GM19324 (cell line): ENCODE measurements around the gene GRIN1.

Experiments used
- ATAC-seq: cut with Tn5 transposase; IDR thresholded peaks from one replicate; pipeline ENCODE4 v1.9.1; 2021; ENCODE audit warnings: mild to moderate bottlenecking, moderate library complexity; ENCODE audit not compliant: unreplicated experiment, low FRiP score

Gene GRIN1

DNA sequence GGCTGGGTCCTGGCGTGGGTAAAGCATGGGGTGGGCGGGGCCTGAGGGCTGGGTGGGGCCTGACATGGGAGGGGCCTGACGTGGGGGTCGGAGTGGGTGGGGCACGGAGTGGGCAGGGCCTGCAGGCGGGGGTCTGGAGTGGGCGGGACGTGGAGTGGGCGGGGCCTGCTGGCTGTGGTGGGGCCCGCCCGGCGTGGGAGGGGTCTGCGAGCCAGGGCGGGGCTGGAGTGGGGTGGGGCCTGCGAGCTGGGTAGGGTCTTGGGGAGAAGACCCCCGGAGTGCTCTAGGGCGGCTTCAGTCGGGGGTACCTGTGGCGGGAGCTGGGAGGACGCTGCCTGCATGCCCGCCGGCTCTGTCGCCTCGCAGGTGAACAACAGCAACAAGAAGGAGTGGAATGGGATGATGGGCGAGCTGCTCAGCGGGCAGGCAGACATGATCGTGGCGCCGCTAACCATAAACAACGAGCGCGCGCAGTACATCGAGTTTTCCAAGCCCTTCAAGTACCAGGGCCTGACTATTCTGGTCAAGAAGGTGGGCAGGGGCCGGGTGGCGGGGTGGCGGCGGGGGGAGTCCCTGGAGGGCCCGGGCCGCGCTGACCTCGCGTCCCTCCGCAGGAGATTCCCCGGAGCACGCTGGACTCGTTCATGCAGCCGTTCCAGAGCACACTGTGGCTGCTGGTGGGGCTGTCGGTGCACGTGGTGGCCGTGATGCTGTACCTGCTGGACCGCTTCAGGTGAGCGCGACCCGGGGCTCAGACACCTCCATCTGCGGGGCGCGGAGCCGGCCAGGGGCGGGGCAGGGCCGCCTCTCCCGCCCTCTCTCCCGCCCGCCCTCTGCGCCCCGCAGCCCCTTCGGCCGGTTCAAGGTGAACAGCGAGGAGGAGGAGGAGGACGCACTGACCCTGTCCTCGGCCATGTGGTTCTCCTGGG is 22.9 kb downstream of the GRIN1 start:
- ATAC-seq = no peak

DNA sequence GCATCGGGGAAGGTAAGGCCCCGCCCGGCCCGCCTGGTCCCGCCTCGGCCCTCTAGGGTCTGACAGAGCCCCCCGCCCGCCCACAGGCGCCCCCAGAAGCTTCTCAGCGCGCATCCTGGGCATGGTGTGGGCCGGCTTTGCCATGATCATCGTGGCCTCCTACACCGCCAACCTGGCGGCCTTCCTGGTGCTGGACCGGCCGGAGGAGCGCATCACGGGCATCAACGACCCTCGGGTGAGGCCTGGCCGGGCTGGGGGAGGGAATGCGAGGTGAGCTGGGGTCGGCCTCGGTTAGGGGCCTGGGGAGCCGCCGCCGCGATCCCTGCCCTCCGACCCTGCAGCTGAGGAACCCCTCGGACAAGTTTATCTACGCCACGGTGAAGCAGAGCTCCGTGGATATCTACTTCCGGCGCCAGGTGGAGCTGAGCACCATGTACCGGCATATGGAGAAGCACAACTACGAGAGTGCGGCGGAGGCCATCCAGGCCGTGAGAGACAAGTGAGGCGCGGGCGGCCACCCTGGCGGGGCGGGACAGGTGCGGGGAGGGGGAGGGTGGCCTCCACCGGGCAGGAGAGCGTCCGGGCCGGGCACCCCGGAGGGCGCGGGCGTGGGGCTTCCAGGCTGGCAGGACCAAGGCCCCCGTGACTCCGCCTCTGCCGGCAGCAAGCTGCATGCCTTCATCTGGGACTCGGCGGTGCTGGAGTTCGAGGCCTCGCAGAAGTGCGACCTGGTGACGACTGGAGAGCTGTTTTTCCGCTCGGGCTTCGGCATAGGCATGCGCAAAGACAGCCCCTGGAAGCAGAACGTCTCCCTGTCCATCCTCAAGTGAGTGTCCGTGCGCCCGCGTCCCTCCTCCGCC is 23.8 kb downstream of the GRIN1 start:
- no peak for ATAC-seq

DNA sequence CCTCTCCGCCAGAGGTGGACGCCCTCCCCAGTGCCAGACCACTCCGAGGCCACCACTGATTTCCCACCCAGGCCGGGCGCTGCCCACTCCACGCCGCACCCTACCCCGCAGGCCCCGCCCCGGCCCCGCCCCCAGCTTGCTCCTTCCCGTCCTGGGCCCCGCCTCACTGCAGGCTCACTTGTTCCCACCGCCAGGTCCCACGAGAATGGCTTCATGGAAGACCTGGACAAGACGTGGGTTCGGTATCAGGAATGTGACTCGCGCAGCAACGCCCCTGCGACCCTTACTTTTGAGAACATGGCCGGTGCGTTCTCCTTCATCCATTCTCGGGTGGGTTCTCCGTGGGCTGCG is 24.4 kb downstream of the GRIN1 start:
- ATAC-seq = no peak

DNA sequence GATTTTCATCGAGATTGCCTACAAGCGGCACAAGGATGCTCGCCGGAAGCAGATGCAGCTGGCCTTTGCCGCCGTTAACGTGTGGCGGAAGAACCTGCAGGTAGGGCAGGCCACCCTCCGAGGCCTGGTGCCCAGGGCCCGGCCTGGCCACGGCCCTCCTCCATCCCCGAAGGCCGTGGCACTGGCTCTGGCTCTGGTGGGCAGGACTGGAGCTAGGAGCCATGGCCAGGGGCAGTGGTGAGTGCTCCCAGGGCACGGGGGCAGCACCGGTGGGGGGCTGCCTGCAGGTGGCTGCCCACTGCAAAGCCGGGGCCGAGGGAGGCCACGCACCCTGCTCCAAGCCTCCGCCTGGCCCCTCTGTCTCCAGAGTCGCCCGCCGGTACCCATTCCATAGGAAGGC is 24.9 kb downstream of the GRIN1 start:
- ATAC-seq = no peak

DNA sequence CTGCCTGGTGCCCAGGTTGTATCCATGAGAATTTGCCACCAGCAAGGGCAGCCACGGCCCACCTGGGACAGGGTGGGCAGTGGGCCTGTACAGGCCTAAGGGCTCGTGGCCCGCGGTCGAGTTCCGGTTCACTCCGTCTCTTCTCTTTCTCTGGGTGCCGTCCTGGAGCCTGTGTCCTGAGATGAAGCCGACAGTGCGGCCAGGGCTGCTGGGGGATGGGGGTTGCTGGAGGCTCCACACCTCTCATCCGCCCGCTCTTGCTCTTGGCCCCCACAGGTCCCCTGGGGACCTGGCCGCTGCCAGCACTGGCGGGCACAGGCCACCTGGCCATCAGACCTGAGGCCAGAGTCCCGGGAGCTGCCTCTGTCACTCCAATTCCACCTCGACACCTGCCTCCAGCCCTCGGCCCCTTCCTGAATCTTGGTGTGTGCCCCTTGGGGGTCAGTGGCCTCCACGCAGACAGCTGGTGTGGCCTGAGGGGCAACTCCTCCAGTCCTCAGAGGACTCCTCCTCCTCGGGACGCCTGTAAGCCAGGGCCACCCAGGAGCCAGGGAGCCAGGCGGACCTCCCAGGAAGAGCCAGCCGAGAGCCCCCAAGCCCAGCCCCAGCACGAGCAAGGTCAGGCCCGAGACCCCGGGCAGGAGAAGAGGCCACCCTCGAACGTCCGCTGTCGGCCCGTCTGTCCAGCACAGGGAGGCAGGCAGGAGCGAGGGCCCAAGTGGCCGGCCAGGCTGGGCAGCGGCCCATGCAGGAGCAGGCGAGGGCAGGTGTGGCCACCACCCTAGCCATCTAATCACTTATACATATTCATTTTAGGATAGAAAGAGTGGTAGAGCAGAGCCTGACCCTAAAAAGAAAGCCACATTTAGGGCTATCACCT is 25.7 kb downstream of the GRIN1 start:
- ATAC-seq = no peak

DNA sequence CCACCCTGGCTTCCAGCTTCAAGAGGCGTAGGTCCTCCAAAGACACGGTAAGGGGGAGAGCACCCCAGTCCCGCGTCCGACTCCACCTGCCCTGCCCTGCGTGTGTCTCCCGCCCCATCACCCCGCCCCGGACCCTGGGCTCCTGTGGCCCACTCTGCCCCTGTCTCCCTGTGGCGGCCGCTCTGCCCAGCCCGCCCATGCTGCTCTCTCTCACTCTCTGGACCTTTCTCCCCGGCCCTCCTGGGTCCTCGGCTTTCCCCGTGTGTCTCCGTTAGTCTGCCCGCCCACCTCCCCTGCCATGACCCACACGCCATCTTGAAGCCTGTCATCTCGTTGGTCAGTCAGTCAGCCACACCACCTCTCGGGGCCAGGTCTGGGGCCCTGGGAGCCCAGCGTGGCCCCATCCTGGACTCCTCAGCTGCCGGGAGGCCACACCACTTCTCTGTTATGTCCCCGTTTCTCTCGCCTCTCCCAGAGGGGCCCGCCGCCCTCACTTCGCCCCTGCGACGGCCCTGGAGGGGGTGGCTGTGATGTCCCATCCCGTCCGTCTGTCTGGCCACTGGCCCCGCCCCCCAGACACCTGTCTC is 26.4 kb downstream of the GRIN1 start:
- ATAC-seq = no peak

DNA sequence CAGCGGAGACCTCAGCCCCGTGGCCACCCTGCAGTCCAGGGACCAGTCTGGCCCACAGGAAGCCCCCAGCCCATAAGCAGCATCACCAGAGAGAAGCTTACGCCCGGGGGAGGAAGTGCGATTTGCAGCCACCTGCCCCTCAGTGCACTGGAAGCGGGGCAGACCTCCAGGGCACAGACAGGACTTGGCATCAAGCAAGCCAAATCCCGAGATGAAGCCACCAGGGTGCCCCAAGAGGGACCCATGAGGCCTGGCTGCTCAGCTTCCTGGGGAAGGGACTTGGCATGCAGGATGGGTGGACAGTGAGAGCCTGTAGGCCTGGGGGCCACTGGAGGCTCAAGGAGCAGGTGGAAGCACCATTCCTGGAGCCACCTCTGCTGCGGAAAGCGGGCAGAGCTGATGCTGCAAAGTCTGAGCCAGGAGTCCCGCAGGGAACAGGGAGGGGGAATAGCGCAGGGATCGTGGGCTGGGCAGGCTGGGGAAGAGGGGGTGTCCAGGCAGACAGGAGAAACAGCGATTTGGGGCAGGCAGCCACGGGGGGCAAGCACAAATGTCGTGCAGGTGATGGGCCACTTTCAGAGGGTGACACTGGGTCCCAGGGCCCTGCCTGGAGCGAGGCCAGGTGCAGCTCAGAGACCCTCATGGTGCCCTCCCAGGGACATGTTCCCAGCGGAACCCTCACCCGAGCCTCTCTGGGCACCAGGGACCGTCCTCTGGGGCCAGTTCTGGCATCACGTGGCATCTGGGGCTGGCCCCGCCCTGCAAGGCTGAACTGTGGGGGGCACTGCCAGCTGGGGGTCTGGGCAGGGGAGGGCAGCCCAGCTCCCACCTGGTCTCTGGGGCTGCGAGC is 27.7 kb downstream of the GRIN1 start:
- no peak for ATAC-seq

DNA sequence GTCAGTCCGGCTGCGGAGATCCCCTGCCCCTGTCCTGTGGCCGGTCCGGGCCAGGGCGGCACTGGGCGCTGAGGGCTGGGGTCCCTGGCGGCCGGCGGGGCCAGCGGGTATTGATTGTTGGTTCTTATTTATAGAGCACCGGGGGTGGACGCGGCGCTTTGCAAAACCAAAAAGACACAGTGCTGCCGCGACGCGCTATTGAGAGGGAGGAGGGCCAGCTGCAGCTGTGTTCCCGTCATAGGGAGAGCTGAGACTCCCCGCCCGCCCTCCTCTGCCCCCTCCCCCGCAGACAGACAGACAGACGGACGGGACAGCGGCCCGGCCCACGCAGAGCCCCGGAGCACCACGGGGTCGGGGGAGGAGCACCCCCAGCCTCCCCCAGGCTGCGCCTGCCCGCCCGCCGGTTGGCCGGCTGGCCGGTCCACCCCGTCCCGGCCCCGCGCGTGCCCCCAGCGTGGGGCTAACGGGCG is 28.4 kb downstream of the GRIN1 start:
- no peak for ATAC-seq

DNA sequence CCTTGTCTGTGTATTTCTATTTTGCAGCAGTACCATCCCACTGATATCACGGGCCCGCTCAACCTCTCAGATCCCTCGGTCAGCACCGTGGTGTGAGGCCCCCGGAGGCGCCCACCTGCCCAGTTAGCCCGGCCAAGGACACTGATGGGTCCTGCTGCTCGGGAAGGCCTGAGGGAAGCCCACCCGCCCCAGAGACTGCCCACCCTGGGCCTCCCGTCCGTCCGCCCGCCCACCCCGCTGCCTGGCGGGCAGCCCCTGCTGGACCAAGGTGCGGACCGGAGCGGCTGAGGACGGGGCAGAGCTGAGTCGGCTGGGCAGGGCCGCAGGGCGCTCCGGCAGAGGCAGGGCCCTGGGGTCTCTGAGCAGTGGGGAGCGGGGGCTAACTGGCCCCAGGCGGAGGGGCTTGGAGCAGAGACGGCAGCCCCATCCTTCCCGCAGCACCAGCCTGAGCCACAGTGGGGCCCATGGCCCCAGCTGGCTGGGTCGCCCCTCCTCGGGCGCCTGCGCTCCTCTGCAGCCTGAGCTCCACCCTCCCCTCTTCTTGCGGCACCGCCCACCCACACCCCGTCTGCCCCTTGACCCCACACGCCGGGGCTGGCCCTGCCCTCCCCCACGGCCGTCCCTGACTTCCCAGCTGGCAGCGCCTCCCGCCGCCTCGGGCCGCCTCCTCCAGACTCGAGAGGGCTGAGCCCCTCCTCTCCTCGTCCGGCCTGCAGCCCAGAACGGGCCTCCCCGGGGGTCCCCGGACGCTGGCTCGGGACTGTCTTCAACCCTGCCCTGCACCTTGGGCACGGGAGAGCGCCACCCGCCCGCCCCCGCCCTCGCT is 29.0 kb downstream of the GRIN1 start:
- ATAC-seq = no peak

DNA sequence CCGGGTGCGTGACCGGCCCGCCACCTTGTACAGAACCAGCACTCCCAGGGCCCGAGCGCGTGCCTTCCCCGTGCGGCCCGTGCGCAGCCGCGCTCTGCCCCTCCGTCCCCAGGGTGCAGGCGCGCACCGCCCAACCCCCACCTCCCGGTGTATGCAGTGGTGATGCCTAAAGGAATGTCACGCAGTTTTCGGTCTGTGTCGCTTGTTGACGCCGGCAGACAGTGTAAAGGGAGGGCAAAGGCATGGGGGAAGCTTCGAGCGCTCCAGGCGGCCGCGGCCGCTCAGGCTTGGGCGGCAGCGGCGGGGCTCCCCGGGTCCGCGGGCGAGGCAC is 29.6 kb downstream of the GRIN1 start:
- ATAC-seq = no peak

DNA sequence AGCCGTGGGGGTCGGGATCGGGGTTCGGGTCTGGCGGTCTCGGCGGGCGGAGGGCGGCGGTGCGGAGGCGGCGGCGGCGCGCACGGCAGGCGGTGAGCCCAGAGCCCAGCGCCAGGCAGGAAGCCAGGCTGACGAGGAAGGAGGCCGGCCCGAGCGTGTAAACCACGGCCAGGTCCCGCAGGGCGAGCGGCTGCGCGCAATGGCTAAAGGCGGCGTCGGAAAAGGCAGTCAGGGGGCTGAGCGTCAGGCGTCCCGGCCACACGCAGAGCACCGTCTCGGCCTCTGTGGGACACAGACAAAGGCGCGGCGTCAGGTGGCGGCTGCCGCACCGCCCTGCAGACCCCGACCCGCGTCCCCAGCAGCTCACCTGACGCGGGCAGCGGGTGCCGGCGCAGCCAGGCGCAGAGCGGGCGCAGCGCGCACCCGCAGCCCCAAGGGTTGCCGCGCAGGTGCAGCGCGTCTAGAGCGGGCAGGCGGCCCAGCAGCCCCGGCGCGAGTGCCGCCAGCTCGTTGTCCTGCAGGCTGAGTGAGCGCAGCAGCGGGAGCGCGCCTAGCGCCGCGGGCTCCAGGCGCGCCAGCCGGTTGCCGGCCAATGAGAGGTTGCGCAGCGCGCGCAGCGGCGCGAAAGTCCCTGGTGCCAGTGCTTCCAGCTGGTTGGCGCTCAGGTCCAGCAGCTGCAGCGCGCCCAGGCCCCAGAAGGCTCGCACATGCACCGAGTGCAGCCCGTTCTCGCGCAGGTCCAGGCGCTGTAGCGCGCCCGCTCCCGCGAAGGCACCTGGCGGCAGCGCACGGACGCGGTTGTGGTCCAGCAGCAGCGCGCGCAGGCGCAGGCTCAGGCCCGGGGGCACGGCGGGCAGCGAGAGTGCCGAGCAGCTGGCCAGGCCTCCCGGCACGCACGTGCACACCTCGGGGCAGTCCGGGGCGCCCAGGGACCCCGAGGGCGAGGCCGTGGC is 30.2 kb downstream of the GRIN1 start:
- ATAC-seq = no peak

DNA sequence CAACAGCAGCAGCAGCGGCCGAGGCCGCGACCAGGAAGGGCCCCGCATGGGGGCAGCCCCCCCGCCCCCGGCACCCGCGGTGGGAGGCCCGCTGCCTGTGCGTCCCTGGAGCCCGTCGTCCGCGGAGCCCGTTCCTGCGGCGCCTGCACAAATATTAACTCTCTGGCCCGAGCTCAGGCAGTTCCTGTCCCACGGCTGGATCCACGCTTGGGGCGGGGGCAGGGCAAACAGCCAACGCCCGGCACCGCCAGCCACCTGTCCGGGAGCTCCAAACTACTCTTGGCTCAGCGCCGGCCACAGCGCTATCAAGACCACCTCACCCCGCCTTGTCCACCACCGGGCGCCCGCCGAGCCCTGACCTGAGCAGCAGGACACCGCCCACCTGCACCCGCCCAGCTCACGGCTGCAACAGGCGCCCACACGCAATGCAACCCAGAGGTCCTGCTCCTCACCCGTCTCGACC is 31.0 kb downstream of the GRIN1 start, which contains the start of gene LRRC26:
Gene LRRC26 (minus strand): TSS at position 156 of the 463 bp plus-strand sequence. CDS start 108 bp downstream, at position 48.
- no peak for ATAC-seq

DNA sequence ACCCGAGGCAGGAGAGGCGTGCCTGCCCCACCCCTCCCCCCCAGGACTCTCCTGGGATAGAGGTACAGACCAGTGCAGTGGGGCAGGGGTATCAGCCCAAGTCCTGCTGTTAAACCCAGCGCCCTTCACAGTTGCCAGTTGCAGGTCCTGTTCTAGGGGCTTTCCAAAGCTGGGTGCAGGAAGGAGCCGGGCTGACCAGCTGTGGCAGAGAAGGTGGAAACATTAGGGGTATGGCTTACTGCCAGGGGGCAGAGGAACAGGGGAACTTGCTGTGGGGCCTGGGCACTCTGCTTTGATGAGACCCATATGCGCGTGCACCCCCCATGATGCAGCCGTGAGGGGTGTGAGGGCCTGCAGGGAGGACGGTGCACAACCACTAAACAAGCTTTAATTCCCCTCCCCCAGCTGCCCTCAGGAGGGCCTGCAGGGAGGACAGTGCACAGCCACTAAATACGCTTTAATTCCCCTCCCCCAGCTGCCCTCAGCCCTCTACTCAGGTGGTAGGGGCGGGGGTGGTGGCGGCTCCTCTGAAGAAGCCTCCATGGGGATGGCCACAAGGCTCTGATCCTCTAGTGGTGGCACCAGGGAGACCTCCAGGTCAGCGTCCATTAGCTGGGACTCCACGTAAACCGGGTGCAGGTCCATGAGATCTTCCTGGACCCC is 31.7 kb downstream of the GRIN1 start:
- ATAC-seq = no peak

DNA sequence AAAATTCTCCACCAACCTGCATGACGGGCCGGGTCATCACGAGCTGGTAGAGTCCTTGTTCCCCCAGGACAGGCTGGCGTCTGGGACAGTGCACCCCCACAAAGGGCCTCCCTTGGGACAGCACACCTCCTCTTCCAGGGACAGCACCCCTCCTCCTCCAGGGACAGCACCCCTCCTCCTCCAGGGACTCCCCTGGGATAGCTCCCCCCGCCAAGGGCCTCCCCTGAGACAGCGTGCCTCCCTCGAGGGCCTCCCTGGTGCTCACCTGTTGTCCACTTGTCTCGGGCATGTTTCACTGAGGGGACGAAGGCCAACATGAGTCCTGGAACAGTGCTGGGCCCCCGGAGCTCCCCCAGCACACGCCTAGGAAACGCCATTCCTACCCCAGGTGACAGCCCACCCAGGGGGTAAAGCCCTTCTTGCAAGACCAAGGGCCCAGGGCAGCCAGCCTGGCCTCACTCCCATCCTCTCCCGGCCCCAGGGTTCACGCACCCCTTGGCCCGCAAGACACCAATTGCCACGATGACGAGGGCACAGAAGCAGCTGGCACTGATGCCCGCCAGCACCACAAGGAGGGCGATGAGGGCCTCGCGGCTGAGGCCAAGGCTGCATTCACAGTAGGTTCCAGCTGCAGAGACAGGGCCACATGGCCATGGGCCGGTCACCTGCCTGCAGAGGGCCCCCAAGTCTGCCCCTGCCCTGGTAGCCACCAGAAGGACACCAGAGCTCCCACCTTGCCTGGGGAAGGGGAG is 32.4 kb downstream of the GRIN1 start:
- ATAC-seq = no peak

DNA sequence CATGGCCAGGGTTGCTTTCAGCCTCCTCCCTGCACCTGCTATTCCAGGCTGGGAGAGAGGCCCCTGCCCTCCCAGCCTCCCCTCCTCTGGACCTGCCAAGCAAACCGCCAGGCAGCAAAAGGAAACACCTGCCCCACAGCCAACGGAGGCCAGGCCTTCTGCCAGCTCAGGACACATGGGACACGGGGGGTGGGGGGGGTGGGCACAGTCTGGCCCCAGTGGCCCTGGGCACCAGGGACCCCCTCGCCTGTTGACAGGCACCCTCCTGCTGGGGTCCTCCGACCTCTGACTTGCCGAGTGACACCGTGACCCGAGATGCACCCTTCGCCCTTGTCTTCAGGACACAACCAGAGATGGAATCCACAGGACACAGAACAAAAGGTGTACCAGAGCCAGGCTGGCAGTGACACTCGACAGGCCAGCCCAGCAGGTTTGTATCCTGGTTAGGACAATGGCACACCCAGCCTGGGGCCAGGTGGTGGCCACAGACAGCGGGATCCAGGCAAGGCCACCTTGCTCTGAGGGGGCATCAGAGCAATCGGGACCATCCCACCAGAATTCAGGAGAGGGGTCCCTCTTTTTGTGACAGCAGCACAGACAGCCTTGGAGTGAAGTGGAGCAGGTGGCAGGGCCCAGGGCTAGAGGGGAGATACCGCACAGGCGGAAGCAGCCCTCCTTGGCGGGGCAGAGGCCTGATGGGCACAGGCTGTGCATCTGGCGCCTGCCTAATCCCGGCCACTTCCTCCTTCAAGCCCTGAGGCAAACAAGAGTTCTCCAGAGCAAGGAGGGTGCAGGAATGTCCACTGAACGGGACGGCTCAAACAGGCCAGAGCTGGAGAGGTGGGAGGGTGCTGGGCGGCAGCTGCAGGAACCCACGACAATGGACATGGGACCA is 34.2 kb downstream of the GRIN1 start:
- ATAC-seq = no peak
